CD4-positive, alpha-beta T cell treated with Interferon alpha-2 for 1 hour (primary cell): Measurements from ENCODE around the gene PLSCR3.
A peak's percentile ranks its signal among the peaks of the same experiment; 100 is the strongest.

ENCODE experiments used
- DNase-seq, 2 donors: peaks; one replicate each; pipeline ENCODE4 v3.0.0-alpha.2; 2020 to 2022

Gene PLSCR3

DNA sequence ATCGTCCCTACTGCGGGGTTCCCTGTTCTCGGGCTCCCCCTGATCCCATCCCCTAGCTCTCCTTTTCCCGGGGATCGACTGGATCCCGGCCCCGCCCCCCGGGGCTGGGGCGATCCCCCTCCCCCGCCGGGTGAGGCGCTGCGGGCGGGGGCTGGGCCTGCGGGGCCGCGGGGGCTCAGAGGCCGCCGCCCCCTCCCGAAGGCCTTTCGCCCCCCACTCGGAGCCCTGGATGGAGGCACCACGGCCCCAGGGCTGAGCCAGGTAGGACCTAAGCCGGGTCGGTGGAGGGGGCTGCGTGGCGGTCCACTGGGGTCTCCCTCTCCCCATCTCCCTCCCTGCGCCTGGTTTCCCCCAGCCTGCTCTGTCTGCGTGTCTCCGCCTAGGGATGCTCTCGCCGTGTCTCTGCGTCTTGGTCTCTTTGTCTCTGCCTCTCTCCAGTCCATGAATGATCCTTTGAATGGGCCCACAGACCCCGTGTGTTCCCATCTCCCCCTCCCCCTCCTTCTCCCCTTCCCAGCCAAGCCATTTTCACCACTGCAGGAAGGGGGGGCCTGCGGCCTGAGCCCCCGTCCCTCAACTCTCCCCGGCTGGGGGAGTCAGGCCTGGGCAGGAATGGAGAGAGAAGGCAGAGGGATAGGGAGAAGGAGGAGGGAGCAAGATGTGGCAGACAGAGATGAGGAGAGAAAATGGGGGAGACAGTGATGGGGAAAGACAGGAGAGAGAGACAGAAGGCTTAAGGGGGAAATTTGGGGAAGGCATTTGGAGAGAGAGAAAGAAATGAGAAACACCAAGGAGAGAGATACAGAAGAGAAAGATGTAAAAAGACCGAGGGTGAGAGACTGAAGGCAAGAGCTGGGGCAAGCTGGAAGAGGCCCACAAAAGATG, 11.3 kb upstream of the PLSCR3 start:
- no peak for DNase-seq

GRCh38 chr17:7404737-7405349, 10.5 kb upstream of the PLSCR3 start:
- DNase-seq = peak; percentile 70 to 83

DNA sequence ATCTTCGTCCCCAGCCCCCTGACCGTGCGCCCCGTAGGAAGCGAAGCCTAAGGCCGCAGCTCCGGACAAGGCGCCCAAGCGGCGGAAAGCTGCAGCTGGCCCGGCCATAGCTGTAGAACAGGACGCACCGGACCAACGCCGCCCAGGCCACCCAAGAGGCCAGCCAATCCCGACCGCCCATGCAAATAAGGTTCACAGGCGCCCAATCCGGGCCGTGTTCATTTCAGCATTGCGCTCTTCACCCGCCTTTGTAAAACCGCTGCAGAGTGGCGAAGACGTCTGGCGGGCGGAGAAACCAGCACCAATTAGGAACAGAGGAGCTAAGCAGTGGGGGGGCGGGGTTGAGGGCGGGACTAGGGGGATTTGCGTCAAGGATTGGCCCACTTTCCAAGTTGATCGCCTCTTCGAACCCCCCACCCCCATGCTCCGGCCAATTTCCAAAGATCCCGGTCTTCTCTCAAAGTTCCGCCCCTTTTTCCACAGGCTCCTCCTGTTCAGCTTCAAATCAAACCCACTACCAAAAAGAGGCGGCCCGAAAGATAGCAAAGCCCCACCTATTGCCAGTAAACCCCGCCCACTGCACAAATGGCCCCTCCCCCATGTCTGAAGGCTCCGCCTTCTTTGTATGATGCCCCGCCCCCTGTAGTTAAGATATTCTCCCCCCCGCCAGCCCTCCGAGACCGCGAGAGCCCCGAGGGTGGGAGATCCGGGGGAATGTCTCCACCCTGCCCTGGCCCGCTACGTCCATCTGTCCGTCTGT, 9.8 kb upstream of the PLSCR3 start, which contains the start of gene TMEM256:
Gene TMEM256 (minus strand): TSS at position 121 of the 760 bp plus-strand sequence. CDS start 13 bp downstream, at position 108.
- peak; percentile 97 to 98 for DNase-seq

GRCh38 chr17:7403727-7403976, 9.3 kb upstream of the PLSCR3 start:
- DNase-seq = no peak

DNA sequence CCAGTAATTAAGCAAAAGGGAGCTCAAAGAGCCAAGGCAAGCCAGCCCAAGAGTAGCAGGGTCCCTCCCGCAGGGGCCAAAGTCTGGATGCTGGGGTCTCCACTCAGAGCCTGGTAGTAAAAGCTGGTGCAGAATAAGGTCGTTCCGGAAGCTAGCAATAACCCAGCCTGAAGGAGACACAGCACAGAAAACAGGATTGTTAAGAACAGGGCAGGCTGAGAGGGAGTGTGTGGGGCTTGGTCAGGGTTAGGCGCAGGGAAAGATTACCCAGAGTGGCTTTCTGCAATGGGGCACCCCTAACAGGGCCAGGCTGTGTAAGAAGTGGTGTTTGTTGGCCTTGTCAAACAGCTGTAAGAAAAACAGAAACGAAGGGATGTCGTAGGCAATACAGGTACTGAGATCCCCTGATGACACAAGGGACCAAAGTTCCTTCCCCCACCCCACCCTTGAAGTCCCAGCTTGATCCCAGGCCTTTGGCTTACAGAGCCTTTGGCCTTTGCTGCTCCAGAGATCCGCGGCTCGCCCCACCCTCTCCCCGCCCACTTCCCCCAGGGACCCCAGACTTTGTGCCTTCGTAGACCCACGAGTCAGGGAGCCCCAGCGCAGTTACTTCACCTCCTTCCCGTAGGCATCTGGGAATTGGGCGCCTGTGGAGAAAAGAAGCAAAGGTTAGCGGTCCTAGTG, 8.9 kb upstream of the PLSCR3 start:
- peak in 1 of 2 donors; percentile 23 for DNase-seq

DNA sequence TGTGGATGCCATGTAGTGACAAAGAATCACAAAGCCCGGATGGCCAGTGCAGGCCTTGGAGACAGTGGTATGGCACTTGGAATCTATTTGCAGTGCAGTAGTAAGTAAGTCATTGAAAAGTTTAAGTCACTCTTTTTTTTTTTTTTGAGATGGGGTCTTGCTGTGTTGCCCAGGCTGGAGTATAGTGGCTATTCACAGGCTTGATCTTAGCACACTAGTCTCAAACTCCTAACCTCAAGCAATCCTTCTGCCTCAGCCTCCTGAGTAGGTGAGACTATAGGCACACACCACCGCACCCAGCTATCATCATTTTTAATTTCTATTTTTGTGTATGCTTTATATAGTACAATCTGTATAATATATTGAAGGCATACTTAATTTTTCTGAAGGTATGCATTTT, 4.3 kb upstream of the PLSCR3 start:
- DNase-seq = no peak

DNA sequence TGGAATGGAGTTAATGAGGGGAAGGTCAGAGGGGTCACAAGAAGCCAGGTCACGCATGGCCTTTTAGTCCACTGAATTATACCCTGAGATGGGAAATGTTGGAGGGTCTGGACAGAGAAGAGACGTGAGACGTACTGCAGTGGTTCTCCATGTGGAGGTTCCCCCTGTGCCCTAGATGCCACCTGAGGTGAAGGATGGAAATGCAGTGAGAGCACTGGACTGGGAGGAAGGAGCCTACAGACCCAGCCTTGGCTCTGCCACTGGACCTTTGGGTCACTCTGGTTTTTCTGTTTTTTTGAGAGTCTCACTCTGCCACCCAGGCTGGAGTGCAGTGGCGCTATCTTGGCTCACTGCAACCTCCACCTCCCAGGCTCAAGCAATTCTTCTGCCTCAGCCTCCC, 1.8 kb upstream of the PLSCR3 start:
- DNase-seq = no peak

GRCh38 chr17:7393613-7394451, 493 bp downstream of the PLSCR3 start:
- peak; percentile 76 to 81 for DNase-seq

GRCh38 chr17:7392696-7393612, 1.4 kb downstream of the PLSCR3 start:
- no peak for DNase-seq

GRCh38 chr17:7391307-7391706, 3.0 kb downstream of the PLSCR3 start:
- DNase-seq = no peak

DNA sequence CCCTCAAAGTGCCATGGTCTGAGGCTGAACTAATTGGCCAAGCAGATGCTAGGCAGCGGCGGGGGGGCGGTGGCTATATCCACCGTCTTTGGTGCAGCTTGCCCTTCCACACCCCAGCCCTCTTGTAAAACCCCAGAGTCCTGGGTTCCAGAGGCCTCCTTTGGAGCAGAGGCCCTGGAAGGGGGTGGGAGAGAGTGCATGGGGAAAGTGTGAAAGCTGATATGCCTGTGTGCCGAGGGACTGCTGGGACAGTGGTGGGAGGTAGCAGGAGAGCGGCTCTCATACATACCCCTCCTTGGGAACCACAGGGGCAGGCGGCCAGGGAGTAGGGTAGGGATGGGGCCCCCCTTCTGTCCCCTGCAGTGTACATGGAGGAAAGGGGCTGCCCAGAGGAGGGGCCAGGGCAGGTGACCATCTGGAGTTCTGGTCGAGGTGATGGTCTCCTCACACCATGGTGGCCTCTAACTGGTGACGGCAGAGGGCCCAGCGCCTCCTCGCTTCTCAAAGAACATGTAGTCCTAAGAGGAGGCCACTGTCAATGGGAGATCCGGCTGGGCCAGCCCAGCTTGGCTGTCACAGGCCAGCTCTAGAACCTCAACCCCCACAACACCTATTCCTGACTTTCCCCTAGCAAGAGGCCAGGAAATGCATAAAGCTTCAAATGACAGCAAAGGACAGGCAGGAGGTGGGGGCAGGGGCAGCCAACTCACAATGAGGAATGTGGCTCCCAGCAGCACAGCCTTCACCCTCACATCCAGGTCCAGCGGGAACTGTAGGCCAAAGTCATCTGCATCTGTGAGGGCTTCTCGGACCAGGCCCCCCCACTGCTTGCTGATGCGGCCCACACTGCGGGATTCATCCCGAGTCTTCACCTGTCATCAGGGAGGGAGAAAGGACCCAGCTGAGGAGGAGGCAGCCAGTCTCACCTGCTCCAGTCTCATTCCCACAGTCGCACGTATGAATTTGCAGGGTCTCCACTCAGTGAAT, 4.1 kb downstream of the PLSCR3 start:
- DNase-seq = no peak

DNA sequence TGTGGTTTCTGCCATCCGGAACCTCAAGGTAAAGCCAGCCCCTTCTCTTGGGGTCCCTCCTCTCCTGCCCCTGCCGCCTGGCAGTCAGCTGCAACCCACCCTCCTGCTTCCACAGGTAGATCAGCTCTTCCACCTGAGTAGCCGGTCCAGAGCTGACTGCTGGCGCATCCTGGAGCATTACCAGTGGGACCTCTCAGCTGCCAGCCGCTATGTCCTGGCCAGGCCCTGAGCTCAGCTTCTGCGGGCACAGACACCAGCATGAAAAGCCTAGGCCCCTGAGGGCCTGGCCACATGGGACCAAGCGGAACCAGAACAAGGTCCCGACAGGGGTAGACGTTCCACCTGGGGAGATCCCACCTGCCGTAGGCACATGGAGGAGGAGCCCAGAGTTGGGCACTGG, 5.5 kb downstream of the PLSCR3 start:
- DNase-seq = no peak

DNA sequence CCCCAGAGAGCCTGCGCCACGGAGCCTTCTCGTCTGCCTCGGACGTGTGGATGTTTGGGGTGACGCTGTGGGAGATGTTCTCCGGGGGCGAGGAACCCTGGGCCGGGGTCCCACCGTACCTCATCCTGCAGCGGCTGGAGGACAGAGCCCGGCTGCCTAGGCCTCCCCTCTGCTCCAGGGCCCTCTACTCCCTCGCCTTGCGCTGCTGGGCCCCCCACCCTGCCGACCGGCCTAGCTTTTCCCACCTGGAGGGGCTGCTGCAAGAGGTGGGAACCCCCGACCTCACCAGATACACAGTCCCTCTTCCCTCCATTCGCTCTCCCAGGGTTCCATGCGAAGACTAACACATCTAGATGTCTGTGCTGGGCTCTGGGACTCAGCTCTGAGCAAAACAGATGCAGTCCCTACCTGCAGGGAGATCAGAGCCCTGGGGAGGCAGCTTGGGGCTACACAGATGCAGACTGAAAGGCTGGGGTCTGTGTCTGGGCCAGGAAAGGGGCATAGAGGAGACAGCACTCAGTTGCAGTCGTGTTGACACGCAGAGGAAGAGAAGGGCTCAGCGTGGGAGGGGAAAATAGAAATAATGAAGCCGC, 9.7 kb downstream of the PLSCR3 start:
- DNase-seq = no peak

DNA sequence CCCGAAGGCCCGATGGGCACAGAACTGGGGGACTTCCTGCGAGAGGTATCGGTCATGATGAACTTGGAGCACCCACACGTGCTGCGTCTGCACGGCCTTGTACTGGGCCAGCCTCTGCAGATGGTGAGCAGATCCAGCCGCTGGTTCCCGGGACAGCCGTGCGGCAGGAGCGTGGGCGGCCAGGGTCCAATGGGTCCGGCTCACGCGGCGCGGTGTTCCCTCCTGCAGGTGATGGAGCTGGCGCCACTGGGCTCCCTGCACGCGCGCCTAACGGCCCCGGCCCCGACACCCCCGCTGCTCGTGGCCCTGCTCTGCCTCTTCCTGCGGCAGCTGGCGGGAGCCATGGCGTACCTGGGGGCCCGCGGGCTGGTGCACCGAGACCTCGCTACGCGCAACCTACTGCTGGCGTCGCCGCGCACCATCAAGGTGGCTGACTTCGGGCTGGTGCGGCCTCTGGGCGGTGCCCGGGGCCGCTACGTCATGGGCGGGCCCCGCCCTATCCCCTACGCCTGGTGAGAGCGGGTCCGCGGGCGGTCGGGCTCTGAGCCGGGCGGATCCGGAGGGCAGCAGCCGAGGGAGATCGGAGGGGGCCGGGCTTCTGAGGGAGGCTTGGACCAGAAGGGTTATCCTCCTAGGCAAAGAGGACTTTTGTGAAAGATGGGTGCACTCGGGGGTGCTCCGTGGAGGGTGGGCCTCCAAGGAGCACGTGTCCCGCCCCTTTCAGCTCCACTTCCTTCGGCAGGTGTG, 10.4 kb downstream of the PLSCR3 start:
- DNase-seq = peak; percentile 76 to 86

DNA sequence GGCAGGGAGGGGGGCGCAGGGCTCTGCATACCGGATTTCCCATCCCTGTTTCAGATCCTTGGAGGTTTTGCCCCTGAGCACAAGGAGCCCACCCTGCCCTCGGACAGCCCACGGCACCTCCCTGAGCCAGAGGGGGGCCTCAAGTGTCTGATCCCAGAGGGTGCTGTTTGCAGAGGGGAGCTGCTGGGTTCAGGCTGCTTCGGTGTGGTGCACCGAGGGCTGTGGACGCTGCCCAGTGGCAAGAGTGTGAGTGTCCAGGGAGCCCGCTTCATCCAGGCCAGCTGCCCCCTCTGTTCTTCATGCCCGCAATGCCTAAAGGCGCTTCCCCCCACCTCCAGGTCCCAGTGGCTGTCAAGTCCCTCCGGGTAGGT, 11.0 kb downstream of the PLSCR3 start:
- no peak for DNase-seq

- no peak for DNase-seq
These were observed 11.4 kb downstream of the PLSCR3 start for GRCh38 chr17:7382901-7383300.

- no peak for DNase-seq
These were observed 13.3 kb downstream of the PLSCR3 start, which contains the start of gene TNK1 for GRCh38 chr17:7380855-7381683. Gene TNK1 (plus strand): TSS chr17:7381089. CDS start chr17:7382927, 1,838 bp downstream.

DNA sequence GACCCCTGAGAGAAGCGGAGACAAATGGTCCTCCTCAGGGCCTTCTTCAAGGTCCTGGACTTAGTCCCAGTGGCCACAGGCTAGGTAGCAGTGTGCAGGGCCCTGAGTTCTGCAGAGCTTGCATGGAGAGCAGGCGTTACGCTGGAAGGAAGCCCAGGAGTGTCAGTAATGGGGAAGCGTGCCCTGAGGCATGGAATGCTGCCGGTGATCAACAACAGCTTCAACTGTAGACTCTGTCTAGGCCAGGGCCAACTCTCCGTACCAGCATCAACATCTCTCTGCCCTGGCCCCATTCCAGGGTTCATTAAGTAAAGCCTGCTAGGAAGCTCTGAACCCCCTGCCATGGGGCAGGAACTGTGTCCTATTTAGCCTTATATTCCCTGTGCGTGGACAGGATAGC, 14.0 kb downstream of the PLSCR3 start:
- no peak for DNase-seq
